GM08714 (cell line): ENCODE results near the gene TFAP2B.

Source experiments
- H3K4me3 ChIP-seq: fragments of 200-500 bp; sonication (Bioruptor generic); 2 replicates; pipeline ENCODE4 v1.5.1; 2014; ENCODE audit warnings: mild to moderate bottlenecking, low read length, inconsistent platforms
- ZNF274 ChIP-seq: IDR thresholded peaks from 2 replicates; pipeline ENCODE4 v1.6.1; 2012; ENCODE audit warnings: mild to moderate bottlenecking, low read depth, low read length

TFAP2B gene

GRCh38 chr6:50818673-50819072 lies at the start of gene TFAP2B:
TSS of gene TFAP2B (plus strand) at chr6:50818871. CDS start at chr6:50818892, 21 bp downstream.
- H3K4me3 ChIP-seq, result peak within 1 kb of the TSS; percentile 29; the same call in 1 of the 2 replicates
- no peak for TF ChIP-seq ZNF274

GRCh38 chr6:50778696-50779095 lies 40.0 kb upstream of the TFAP2B start:
- TF ChIP-seq ZNF274, result no peak

GRCh38 chr6:50780382-50780781 lies 38.3 kb upstream of the TFAP2B start:
- no peak for TF ChIP-seq ZNF274
- H3K4me3 ChIP-seq, result no peak overlapping the region

More at GRCh38 chr6:50778696-50779095, 40.0 kb upstream of the TFAP2B start:
- H3K4me3 ChIP-seq, result no peak overlapping the region

GRCh38 chr6:50785921-50786320 lies 32.8 kb upstream of the TFAP2B start:
- no peak for TF ChIP-seq ZNF274
- H3K4me3 ChIP-seq, result no peak overlapping the region

GRCh38 chr6:50791900-50792508 lies 26.7 kb upstream of the TFAP2B start:
- no peak for TF ChIP-seq ZNF274
- H3K4me3 ChIP-seq, result no peak overlapping the region

- no peak overlapping the region for H3K4me3 ChIP-seq
- no peak for TF ChIP-seq ZNF274
Observed at GRCh38 chr6:50792771-50793170, 25.9 kb upstream of the TFAP2B start.

- no peak overlapping the region for H3K4me3 ChIP-seq
- no peak for TF ChIP-seq ZNF274
Observed at GRCh38 chr6:50795574-50795973, 23.1 kb upstream of the TFAP2B start.

GRCh38 chr6:50804283-50804682 lies 14.4 kb upstream of the TFAP2B start:
- TF ChIP-seq ZNF274, result no peak
- no peak overlapping the region for H3K4me3 ChIP-seq

GRCh38 chr6:50807035-50807434 lies 11.6 kb upstream of the TFAP2B start:
- no peak overlapping the region for H3K4me3 ChIP-seq
- TF ChIP-seq ZNF274, result no peak

- peak overlapping the region; percentile 65 for H3K4me3 ChIP-seq
- TF ChIP-seq ZNF274, result no peak
Observed at GRCh38 chr6:50815436-50816114, 3.1 kb upstream of the TFAP2B start.

- peak overlapping the region; percentile 65 for H3K4me3 ChIP-seq
- TF ChIP-seq ZNF274, result no peak
Observed at GRCh38 chr6:50816115-50816675, 2.5 kb upstream of the TFAP2B start.

- no peak for TF ChIP-seq ZNF274
- no peak overlapping the region for H3K4me3 ChIP-seq
Observed at GRCh38 chr6:50816947-50817645, 1.6 kb upstream of the TFAP2B start.

- no peak overlapping the region for H3K4me3 ChIP-seq
- no peak for TF ChIP-seq ZNF274
Observed at GRCh38 chr6:50817646-50817950, 1.1 kb upstream of the TFAP2B start.

GRCh38 chr6:50818020-50818419 lies 651 bp upstream of the TFAP2B start:
- no peak for TF ChIP-seq ZNF274
- H3K4me3 ChIP-seq, result no peak overlapping the region

GRCh38 chr6:50819466-50819903 lies 814 bp downstream of the TFAP2B start:
- no peak for TF ChIP-seq ZNF274
- peak overlapping the region; percentile 29; the same call in 1 of the 2 replicates for H3K4me3 ChIP-seq
